ENCODE measurements around the gene STAM2.
"Not testable (repeated sequence)": the region's sequence is repeated elsewhere in the genome, so short reads cannot be mapped to it uniquely, and the experiment has no call there.

Gene STAM2

DNA sequence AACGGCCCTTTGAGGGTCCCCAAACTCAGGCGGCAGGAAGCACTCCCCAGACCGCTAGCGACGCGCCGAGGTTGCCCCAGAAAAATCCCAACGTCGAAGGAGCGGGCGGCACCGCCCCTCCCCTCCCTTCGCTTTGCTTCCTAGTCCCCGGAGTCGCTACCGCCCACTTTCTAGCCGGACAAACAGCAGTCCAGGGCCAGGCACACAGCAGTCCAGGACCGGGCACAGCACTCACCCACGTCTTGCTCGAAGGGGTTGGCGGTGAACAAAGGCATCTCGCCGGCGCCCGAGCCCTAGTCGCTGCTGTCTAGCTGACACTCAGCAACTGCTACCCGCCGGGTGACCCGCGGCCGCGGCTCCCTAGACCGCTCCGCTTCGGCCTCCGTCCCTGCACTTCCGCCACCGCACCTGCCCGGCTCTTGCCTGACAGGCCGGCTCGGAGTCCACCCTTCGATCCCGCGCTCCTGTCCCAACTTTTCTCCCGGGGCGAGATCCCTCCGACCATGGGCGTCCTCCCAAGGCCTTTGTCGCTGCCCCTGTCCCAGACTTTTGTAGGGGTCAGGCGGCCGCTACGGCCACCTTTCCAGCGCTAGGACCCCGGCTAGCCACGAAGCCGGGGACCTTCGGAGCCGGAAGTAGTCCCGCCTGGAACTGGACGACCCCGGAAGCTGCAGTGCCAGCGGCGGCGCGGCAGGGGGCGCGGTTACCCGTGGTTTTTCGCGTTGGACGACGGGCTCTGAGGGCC, at the start of gene STAM2:
STAM2 (minus strand) TSS at position 396 of the 745 bp plus-strand sequence; CDS start at position 275, 121 bp downstream.
- peak; percentile 83 for DNase-seq (ENCODE audit: low read depth)

DNA sequence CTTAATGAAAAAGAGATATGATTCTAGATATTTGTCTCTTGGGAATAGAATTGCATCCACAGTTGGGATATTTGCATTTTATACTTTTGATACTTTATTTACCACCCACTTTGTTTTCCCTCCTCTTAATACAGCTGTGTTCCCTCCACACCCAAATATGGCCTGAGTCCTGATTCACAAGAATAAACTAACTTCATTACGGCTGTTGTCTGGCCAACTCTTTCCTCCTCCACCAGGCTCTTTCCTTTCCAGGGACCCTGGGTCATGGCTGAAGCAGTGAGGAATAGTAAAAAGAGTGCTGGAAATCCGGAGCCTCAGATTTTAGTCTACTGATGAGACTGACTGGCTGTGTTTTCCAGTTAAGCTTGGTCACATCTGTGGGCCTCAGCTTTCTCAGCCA, 48.4 kb upstream of the STAM2 start:
- DNase-seq (ENCODE audit: low read depth): no peak

DNA sequence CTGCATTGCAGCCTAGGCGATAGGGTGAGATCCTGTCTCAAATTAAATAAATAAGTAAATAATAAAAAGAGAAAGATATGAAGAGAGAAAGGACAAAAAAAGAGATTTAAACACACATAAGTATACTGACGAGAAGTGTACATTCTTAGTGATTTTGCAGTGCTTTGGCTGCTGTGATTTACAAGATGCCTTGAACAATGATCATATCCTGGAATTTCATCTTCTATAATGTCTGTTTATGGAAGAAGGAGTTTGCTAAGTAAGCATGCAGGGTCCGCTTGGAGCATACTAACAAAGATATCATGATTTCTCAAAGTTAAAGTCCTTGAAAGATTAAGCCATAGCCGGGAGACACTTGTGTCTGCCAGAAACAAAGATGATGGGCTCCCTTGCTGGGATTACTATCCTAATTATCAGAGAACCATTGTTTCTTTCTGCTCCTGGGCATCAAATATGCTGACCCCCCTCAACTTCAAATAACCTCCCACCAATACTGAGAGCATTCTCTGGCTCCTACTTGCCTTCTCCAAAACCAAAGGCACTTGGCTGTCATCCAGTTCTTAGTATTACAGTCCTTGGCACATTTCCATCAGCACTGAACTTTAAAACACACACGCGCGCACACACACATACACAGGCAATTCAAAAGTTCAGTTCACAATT, 47.5 kb upstream of the STAM2 start:
- peak; percentile 69 for DNase-seq (ENCODE audit: low read depth)

DNA sequence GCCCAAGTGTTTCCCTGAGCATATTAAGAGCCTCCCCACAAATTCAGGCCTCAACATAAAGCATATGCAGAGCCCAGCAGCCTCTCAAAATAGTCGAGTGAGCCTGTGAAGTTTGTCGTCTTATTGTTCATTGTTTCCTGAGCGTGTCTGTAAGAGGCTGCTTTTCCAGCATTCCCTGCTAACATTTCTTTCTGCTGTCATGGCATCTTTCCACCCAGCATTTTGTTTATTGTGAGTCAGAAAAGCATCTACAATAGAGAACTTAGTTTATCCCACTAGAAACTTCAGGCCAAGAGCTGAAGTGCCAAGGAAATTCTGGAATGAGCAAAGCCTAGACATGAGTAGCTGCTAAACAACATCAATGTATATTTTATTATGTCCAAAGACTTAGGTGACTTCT, 46.3 kb upstream of the STAM2 start:
- no peak for DNase-seq (ENCODE audit: low read depth)

DNA sequence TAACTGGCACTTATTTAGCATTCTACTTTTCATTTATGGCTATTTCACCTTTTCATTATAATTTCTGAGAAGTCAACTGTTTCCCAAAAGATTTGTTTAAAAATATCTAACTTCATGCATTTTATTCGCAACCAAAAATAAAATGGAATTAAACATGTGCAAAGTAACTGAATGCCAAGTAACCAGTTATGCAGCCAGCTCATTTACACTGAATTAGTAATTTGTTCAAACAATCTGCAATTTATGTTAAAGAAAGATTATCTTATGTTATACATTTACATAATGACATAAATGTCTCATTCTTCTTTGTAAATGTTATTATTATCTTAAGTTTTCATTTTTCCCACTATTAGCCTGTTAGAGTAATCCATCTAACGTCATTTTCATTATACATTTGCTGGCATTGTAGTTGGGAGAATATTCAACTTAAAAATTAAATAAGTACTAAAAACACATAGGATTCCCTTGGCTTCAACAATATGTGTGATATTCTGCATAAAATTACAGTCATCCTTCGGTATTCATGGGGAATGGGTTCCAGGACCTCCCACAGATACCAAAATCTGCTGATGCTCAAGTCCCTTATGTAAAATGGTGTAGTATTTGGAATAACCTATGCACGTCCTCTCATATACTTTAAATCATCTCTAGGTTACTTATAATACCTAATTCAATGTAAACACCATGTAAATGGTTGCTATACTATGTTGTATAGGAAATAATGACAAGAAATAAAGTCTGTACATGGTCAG, 43.7 kb upstream of the STAM2 start:
- no peak for DNase-seq (ENCODE audit: low read depth)

DNA sequence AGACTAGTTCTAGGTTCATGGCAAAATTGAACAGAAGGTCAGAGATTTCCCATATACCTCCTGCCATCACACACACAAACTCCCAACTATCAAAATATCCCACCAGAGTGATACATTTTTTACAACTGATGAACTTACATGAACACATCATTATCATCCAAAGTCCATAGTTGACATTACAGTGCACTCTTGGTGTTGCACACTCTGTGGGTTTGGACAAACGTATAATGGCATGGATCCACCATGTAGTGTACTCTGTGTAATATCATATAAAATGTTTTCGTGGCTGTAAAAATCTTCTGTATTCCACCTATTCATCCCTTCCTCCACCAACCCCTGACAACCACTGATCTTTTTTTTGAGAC, 25.9 kb upstream of the STAM2 start:
- no peak for DNase-seq (ENCODE audit: low read depth)

DNA sequence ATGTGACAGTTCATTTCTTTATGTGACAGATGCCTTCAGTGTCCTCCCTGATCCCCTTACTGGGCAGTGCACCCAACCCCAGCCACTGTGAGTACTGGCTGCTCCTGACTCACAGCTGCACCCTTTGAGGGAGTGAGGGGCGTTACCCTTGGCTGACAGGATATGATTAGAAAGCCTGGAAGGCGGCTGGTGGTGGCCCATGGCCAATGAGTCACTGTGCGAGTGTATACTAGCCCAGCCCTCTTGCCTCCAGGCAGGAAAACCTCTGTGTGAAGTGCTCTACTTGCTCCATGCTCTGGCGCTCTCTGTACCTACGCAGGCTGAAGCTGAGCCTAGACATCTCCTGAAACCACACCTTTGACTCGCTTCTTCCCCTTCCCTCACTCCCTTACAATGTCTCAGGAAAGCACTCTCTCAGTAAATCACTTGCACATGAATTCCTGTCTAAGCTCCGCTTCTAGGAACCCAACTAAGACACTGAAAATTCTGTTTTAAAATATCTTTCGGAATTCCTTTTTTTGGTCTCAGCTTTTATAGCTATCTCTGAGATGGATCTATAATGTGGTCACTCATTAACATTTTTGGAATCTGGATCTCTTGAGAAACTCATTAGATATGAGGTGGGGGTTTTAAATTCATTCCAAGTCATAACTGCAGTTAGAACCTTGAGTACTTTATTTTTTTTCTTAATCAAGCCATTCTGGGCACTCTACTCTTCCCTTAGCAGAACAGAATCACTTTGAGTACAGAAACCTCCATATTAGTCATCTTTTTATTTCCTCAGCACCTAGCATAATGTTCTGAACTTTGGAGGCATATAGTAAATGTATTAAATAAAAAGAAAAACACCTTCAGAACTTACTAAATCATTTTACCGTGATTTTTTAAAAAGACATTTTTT, 25.3 kb upstream of the STAM2 start:
- DNase-seq (ENCODE audit: low read depth): peak; percentile 96

DNA sequence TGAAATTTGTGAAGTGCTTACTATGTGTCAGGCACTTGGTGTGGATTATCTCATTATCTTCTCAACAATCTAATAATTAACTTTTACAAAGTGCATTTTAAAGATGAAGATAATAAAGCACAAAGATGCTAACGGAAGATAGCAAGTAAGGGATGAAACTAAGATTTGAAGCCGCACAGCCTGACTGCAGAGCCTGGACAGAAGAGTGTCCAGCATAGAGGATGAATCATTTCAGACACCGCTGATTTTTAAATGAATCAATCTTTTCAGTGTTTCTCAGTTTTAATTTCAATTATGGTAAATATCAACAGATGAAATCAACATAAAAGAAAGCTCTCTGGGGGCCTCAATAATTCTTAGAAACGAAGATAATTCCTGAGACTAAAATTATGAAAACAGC, 24.5 kb upstream of the STAM2 start:
- DNase-seq (ENCODE audit: low read depth): no peak

DNA sequence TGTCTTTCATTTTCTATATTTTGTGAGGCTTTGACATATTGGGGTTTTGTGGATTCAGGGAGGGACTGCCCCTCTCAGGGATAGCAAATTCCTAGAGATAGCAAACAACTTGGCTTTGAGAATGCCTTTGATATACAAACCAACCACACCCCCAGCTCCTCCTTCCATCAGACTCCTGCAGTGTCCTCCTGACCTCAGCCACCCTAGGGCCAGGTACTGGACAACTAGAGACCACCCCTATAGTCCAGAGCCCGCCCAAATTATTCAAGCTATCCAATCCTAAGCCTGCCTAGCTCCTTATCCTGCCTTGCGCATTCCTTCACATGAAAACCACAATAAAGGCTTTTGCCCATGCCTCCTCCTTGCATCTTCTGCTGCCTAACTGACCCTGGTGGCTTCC, 22.9 kb upstream of the STAM2 start:
- DNase-seq (ENCODE audit: low read depth): no peak

DNA sequence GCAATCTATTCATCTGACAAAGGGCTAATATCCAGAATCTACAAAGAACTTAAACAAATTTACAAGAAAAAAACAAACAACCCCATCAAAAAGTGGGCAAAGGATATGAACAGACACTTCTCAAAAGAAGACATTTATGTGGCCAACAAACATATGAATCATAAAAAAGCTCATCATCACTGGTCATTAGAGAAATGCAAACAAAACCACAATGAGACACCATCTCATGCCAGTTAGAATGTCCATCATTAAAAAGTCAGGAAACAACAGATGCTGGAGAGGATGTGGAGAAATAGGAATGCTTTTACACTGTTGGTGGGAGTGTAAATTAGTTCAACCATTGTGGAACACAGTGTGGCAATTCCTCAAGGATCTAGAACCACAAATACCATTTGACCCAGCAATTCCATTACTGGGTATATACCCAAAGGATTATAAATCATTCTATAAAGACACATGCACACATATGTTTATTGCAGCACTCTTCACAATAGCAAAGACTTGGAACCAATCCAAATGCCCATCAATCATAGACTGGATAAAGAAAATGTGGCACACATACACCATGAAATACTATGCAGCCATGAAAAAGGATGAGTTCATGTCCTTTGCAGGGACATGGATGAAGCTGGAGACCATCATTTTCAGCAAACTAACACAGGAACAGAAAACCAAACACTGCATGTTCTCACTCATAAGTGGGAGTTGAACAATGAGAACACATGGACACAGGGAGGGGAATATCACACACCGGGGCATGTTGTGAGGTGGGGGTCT, 22.1 kb upstream of the STAM2 start:
- DNase-seq (ENCODE audit: low read depth): not testable (repeated sequence)

DNA sequence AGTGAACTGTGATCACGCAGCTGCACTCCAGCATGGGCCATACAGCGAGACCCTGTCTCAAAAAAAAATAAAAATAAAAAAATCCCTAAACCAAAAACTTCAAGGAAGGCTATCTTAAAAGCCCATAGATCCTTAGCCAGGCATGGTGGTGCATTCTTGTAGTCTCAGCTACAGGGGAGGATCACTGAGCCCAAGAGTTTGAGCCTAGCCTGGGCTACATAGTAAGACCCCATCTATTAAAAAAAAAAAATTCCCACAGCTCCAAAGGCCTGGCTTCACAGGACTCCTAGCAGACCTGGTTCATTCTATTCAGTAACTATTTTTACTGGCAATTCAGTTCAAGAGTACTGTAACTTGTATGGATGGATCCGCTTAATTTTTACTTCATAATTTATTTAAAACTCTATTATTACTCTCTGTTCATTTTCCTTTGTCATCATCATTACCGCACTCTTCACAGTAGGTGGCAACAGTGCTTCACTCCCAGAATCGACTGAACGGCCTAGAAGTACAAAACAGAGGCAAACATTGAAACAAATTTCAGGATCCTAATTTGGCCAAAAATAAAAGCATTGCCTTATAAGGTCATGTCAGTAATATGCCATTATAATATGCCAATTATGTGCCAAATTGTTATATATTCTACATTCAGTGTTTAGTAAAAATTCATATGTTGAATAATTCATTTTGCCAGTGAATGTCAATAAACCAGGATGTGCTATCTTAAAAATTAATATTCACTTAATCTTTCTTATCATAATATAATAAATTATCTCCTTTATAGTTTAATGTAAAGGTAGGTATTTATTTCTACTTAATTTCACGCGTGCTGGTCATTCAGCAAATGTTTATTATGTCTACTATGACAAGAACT, 14.3 kb upstream of the STAM2 start:
- DNase-seq (ENCODE audit: low read depth): peak; percentile 68

DNA sequence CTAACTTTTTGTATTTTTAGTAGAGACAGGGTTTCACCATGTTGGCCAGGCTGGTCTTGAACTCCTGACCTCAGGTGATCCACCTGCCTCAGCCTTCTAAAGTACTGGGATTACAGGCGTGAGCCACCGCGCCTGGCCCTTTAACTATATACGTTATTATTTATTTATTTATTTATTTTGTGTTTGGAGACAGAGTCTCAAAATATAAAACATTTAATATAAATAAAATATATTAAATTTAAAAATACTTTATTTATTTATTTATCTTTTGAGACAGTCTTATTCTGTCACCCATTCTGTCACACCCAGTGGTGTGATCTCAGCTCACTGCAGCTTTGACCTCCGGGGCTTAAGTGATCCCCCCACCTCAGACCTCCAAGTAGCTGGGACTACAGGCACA, 11.2 kb upstream of the STAM2 start:
- DNase-seq (ENCODE audit: low read depth): not testable (repeated sequence)

DNA sequence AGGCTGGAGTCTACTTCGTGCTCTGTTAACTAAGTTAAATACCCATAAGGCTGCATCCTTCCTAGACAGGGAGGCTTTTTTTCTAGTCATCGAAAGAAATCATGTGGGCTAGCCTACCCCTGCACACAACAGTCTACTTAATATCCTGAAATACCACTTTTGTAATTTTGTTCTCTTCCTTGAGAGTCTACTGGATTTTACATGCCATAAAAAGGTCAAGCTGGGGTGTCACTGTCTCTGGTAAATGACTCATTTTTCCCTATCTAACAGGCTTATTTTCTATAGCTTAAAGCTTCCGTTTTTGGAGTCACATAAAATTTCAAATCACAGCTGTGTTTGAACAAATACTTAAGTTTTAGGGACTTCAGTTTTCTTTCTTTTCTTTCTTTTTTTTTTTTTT, 10.7 kb upstream of the STAM2 start:
- DNase-seq (ENCODE audit: low read depth): no peak

DNA sequence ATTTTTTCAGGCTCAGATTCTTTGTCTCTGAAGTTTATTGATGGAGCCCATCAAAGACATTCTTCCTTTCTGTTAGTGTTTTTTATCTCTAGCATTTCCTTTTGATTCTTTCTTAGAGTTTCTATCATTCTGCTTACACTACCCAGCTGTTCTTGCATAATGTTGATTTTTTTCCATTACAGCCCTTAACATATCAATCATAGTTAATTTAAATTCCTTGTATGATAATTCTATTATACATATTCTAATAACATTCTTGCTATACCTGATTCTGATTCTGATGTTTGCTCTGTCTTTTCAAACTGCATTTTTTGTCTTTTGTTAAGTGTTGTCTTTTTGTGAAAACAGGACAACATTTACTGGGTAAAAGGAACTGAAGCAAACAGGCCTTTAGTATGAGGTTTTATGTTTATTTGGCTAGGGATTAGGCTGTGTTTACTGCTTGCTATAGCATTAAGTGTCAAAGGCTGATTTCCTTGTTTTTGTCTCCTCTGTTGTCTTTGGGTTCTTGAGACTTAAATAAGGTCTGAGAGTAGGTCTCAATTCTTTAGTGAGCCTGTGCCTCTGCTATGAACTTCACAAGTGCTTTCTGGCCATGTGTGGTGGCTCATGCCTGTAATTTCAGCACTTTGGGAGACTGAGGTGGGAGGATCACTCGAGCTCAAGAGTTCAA, 8.0 kb upstream of the STAM2 start:
- no peak for DNase-seq (ENCODE audit: low read depth)

DNA sequence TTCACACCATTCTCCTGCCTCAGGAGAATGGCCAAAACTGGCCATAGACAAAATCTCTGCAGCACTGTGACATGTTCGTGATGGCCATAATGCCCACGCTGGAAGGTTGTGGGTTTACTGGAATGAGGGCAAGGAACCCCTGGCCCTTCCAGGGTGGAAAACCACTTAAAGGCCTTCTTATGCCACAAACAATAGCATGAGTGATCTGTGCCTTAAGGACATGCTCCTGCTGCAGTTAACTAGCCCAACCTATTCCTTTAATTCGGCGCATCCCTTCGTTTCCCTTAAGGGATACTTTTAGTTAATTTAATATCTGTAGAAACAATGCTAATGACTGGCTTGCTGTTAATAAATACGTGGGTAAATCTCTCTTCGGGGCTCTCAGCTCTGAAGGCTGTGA, 2.1 kb upstream of the STAM2 start:
- DNase-seq (ENCODE audit: low read depth): not testable (repeated sequence)

DNA sequence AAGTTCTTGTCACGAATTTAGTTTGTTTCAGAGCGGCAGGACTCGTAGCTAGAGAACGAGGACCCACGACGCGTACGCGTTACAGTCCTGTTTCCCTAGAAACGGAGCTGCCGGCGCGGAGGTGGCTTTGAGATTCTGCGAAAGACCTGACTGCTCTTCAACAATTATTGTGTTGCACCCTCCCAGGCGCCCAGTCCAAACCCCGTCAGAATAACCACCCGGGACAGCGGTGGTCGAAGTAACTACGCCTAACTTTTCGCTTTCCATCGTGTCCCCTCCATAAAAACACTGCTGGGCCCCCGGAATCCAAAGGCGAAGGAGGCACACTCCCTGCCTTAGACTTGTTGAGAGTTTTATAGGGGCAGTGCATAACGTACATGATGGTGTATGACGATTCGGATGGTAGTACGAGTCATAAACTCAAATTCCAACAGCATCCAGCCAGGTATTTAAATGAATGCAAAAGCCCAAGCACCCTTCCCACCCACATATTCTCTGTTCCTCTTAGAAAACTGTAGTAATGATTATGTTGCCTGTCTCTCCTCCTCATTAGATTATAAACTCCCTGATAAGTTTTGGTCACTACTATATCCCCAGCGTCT, 651 bp upstream of the STAM2 start:
- DNase-seq (ENCODE audit: low read depth): no peak

DNA sequence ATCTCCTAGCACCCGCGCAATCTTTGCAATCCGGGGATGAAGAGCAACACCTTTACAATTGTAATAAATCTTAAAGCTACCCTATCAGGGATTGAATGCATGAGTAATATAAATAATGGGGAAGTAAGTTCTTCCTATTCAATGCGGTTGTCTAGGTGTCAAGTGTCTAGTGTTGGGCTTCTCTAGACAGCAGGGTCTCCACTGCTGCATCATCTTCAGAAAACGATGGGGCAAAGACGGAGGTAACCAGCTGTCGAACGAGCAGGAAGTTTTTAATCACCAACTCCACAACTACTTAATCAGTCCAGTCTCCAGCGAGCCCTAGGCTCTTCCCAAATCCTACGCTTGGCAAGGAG, 573 bp downstream of the STAM2 start:
- no peak for DNase-seq (ENCODE audit: low read depth)

DNA sequence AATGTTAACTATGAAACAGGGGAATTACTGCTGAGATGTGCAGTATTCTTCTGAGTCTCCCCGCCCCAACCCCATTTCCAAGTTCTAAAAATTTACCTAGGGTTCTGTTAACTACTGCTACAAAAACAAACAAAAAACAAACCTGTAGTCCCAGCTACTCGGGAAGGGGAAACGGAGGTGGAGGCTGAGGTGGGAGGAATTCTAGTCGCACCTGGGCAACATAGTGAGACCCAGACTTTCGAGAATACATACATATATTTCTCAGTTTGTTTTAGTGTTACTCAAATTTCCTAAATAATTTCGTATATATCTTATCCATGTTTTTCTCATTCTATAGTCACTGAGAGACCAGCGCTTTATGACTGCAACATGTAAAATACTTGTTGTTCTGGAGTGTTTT, 989 bp downstream of the STAM2 start:
- DNase-seq (ENCODE audit: low read depth): no peak

DNA sequence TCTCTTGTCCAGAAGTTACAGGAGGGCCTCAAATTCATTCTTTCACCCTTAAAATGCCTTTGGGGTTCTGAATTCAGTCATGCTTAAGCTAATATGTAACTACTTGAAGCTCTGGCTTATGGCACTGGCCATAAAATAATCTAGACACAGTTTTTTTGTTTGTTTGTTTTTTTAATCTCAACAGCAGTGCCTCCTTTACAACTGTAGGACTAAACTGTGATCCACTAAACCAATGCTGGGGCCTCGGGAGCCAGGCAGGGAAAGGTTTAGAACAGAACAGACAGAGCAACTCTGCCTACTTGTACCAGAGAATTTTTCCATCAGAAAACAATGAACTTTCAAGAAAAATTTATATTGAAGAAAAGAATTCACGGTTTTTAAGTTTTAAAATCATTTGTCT, 1.7 kb downstream of the STAM2 start:
- DNase-seq (ENCODE audit: low read depth): no peak

Data from stromal cell of bone marrow (primary cell).